Jurkat, Clone E6-1 (cell line): Measurements from ENCODE around the gene CDC34. TPM values are rescaled to one million over a fixed set of nuclear protein-coding genes. Genes with fewer than 3 reads are reported as not detected.
A peak's percentile ranks its signal among the peaks of the same experiment; 100 is the strongest.

Experiments
- DNase-seq: peaks from one replicate; pipeline ENCODE4 v3.0.0-alpha.2; 2011; ENCODE audit warnings: low read depth, low spot score
- H3K4me3 ChIP-seq: 2 replicates; pipeline ENCODE4 v1.5.1; 2011; ENCODE audit warnings: mild to moderate bottlenecking, low read length, control low read depth, moderate library complexity
- polyA plus RNA-seq: library from polyadenylated mRNA; unstranded; fragments of >200 nt; gene quantifications from one replicate; pipeline ENCODE4 v1.2.1, GENCODE V29; 2012; ENCODE audit warnings: missing spikeins; ENCODE audit not compliant: insufficient read length, insufficient read depth

The CDC34 gene, protein sequence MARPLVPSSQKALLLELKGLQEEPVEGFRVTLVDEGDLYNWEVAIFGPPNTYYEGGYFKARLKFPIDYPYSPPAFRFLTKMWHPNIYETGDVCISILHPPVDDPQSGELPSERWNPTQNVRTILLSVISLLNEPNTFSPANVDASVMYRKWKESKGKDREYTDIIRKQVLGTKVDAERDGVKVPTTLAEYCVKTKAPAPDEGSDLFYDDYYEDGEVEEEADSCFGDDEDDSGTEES
- 61.4 TPM for polyA plus RNA-seq

DNA sequence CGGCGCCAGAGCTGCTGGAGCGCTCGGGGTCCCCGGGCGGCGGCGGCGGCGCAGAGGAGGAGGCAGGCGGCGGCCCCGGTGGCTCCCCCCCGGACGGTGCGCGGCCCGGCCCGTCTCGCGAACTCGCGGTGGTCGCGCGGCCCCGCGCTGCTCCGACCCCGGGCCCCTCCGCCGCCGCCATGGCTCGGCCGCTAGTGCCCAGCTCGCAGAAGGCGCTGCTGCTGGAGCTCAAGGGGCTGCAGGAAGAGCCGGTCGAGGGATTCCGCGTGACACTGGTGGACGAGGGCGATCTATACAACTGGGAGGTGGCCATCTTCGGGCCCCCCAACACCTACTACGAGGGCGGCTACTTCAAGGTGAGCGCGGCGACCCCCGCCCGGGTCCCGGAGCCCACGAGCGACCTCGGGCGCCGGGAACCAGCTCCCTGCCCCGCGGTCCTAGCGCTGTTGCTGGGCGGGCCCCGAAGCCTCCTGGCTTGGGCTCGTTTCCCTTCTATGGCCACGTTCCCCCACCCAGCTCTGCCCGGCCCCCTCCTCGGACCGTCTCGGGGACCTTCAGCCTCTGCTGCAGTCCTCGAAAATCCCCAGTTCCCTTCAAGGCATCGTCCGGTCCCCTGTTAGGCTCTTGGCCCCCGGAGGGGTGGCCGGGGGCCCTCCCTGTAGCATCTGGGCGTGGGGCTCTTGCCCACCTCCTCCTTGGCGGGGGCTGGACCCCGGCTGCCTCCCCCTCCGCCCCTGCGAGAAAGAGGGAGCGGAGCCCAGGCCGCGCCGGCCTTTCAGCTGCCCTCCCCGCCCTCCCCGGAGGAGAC is at the start of gene CDC34:
TSS of gene CDC34 (plus strand) at position 8 of the 808 bp plus-strand sequence. CDS start at position 180, 172 bp downstream.
- no peak for DNase-seq
- peak within 1 kb of the TSS; percentile 80 for H3K4me3 ChIP-seq

DNA sequence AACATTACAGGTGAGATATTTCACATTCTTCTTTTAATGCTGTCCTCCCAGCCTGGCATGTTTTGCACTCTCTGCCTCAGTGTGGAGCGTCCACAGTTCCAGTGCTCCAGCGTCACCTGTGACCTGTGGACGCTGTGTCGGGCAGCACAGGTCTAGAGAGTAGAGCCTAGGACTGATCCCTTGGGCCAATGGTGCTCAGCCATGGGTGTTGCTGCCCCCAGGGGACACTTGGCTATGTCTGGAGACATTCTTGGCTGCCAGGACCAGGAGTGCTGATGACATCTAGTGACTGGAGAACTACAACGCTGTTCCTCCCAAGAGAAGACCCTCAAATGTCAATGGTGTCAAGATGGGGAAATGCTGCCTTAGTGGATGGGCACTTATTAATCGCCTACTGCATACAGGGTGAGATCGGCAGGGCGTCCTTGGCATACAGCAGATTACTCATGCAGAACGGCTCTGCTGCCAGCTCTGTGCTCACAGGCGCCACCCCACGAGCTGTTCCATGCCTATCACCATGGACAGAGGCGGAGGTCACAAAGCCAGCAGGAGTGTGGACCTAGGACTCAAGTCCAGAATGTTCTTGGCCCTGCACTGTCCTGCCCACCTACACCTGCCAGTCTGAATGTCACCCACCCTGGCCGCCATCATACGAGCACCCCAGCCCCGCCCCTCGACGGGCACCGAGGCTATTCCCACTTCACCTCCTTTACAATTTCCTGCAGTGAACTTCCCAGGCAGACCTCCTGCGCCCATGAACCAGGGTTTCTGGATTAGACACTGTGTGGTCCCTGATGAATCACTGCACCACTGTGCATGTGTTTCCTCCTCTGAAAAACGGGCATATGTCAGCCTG is 49.1 kb upstream of the CDC34 start:
- DNase-seq: no peak
- H3K4me3 ChIP-seq: no peak overlapping the region

DNA sequence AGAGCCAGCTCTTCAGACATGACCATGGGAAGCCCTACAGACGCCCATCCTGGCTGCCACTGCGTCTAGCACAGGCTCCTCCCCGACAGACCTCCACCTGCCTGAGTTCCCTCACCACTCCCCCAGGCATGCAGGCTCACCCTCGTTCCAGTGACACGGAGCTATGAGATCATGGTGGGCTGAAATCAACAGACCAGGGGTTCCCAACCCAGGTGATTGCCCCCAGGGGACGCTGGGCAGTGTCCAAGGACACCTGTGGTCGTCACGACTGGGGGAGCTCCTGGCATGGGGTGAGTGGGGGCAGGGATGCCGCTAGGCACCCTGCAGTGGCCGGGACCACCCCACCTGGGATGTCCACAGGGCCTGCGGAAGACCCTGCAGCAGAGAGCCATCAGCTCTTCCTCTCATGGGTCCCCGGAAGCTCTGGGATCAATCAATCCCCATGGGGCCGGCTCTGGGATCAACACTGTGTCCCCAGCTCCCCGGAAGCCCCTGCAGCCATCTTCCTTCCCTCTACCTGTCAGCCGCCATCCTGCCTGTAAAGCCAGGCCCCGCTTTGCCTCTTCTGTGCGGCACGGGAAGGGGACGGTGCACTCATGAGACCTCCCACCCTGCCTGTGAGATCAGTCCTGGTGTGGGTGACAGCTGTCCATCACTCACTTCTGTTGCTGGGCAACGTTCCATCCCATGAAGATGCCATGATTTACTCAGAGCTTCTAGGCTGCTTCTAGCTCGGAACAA is 48.1 kb upstream of the CDC34 start:
- DNase-seq: no peak
- H3K4me3 ChIP-seq: no peak overlapping the region

DNA sequence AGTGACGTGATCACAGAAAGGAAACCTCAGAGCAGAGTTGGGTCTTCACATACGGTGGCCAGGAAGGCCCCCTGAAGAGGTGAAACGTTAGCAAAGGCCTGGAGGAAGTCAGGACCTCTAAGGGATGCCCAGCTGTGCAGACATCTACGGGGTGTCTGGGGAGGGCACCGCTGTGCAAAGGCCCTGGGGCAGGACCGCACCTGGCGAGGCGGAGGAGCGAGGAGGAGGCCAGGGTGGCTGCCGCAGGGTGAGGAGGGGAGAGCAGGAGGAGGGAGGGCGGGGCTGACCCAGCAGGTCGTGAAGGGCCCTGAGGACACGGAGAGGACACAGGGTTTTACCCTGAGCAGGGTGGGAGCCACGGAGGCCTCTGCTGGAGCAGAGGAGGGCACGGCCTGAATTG is 47.1 kb upstream of the CDC34 start:
- DNase-seq: no peak
- H3K4me3 ChIP-seq: no peak overlapping the region

DNA sequence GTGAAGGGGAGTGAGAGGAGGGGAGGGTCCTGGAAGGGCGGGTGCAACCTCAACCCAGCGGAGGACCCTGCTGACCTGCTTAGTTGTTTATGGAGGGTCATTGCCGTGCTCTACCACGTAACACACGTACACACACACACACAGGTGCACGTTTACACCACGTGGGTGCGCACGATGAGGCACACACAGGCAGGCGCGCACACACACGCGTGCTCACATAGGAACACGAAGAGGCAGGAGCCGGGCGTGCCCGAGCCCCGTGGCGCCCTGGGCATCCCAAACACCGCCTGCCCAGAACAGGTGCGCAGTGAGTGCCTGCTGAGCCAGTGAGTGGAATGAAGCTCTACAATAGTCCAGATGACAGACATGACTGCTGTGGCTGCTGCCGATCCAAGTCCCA is 46.5 kb upstream of the CDC34 start:
- DNase-seq: no peak
- H3K4me3 ChIP-seq: no peak overlapping the region

DNA sequence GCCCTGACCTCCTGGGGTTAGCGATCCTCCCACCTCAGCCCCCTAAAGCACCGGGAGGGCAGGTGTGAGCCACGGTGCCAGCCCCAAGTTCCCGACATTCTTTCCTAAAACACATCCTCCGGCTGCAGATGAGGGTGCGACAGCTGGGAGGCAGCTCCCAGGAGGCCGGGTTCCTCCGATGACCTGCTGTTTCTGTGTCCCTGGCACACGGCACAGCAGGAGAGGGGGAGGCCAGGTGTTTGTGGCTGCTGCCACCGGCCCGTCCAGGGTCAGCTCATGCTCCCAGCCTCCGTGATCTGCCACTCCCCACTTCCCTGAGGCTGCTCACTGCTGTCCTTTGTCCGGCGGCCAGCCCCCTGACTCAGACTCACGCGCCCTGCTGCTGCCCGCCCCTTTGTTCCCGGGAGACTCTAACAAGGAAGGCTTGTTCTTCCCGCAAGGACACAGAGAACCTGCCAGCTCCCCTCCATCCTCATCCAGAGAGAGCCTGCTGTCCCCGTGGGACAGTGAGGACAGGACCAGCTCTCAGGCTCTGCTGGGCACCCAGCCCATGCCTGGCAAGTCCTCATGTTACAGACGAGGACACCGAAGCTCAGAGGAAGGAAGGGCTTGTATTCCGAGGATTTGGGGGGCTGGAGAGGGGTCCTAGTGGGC is 45.9 kb upstream of the CDC34 start:
- H3K4me3 ChIP-seq: no peak overlapping the region
- DNase-seq: no peak

DNA sequence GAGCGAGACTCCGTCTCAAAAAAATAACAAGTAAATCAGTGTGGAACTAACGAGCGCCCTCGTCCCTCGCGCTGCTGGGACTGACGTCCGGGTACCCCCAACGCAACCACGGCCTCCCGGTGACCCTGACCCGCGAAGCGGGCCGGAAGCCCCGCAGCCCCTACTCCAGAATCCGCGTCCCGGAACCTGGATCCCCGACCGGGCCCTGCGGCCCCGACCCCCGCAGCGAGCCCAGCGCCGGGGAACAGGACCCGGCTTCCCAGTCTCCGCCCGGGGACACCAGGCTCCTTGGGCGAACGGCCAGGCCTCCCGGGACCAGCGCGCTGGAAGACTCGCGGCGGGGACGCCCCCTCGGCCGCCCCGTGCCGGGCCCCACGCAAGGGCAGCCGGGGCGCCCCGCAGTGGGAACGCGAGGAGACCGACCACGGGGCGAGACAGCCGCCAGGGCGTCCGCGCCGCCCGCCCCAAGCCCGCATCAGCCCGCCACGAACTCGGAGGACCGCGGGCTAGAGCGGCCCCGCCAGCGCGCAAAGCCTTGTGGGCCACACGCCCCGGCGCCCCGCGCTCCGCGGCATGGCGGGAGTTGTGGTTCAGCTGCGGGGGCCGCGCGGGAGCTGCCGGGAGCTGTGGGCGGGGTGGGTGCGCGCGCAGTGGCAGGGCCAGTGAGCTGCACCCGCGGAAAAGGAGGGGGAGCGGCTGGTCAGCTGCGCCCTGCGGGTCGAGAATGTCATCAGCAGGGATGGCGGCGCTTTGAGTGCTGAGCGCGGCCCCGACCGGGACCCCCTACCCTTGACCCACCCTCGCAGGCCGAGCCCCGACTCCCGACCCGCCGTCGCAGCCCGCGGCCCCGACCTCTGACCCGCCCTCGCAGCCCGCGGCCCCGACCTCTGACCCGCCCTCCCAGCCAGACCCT is 42.8 kb upstream of the CDC34 start:
- peak; percentile 82 for DNase-seq
- H3K4me3 ChIP-seq: peak overlapping the region; percentile 75

DNA sequence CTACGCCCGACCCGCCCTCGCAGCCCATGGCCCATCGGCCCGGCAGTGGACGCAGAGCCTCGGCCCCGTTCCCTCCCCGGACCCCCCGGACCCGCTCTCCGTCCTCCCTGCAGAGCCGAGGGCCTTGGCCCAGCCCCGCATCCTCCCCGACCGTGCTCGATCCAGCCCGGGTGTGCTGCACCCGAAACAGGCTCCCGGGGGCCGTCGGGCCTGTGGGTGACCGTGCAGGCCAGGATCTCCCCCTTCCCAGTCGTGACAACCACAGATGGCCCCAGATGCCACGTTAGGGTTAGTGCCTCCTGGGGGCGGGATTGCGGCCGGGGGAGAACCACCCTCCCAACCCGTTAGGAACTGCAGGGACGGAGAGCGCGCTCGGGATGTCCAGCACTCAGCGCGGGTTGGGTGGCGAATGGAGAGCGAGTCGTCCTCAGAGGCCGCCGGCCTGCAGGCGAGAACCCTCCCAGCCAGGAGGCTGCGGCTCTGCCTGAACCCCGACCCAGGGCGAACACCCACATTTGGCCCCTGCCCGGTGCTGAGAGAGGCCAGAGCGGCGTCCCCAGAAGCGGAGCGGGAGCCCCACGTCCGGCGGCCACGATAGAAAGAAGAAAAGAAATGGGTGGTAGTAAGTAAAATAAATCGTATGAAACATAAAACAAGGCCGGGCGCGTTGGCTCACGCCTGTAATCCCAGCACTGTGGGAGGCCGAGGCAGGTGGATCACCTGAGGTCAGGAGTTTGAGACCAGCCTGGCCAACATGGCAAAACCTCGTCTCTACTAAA is 42.0 kb upstream of the CDC34 start:
- DNase-seq: no peak
- H3K4me3 ChIP-seq: peak overlapping the region; percentile 75

DNA sequence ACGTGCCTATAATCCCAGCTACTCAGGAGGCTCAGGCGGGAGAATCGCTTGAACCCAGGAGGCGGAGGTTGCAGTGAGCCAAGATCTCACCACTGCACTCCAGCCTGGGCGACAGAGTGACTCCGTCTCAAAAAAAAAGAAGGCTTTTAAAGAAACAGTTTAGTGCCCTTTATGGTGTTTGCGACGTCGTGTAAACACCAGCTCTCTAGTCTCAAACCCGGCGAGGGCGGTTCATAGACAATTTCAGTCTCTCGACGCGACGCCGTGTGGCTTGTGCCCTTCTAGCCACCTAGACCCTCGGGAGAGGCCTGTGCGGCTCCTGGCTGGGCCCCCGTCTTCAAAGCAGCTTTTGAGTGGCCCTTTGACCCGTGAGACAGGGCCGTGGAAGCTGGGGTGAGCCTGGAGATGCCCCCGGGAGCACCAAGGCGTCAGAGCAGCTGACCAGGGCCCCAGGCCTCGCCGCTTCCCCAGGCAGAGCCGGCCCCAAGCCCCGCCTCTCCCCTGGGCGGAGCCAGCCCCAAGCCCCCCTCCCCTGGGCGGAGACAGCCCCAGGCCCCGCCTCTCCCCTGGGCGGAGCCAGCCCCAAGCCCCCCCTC is 40.3 kb upstream of the CDC34 start:
- no peak overlapping the region for H3K4me3 ChIP-seq
- DNase-seq: no peak

DNA sequence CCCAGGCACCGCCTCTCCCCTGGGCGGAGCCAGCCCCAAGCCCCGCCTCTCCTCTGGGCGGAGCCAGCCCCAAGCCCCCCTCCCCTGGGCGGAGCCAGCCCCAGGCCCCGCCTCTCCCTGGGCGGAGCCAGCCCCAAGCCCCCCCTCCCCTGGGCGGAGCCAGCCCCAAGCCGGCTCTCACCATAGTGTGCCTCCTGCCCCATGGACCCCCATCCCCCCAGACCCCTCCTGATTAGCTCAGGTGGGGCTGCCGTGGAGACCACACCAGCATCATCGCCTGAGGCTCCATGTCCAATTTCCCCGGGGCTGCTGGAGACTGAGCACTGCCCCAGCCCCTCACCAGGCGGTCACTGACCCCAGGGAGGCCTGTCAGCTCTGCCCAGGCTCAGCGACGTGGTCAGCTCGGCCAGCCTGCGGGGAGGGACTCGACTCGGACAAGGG is 39.4 kb upstream of the CDC34 start:
- H3K4me3 ChIP-seq: no peak overlapping the region
- DNase-seq: no peak

DNA sequence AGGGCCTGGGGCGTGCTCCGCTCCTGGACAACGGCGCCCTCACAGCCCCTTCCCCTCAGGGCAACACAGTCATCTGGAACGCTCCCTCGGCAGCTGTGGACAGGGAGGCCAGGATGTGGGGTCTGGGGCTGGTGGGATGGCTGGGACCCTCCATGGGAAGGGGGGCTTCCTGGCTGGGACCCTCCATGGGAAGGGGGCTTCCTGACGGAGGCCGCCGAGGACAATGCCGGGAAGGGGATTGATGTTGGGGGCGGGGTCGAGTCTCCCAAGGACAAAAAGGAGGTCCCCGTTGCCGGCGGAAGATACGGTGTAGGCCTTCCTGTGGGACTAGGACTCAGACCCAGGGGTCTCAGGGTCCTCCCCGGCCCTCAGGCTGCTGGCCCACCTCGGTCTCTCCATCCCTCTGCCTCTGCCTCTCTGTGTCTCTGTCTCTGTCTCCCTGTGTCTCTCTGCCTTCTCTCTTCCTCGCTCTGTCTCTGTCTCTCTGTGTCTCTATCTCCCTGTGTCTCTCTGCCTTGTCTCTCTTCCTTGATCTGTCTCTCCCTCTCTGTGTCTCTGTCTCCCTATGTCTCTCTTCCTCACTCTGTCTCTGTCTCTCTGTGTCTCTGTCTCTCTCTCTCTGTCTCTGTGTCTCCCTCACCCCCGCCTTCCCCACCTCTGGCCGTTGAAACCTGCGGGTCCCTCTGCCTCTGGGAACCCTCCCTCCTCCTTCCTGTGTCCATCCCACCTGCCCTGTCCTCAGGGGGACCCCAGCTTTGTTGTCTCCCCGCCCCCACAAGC is 38.0 kb upstream of the CDC34 start:
- no peak overlapping the region for H3K4me3 ChIP-seq
- no peak for DNase-seq

DNA sequence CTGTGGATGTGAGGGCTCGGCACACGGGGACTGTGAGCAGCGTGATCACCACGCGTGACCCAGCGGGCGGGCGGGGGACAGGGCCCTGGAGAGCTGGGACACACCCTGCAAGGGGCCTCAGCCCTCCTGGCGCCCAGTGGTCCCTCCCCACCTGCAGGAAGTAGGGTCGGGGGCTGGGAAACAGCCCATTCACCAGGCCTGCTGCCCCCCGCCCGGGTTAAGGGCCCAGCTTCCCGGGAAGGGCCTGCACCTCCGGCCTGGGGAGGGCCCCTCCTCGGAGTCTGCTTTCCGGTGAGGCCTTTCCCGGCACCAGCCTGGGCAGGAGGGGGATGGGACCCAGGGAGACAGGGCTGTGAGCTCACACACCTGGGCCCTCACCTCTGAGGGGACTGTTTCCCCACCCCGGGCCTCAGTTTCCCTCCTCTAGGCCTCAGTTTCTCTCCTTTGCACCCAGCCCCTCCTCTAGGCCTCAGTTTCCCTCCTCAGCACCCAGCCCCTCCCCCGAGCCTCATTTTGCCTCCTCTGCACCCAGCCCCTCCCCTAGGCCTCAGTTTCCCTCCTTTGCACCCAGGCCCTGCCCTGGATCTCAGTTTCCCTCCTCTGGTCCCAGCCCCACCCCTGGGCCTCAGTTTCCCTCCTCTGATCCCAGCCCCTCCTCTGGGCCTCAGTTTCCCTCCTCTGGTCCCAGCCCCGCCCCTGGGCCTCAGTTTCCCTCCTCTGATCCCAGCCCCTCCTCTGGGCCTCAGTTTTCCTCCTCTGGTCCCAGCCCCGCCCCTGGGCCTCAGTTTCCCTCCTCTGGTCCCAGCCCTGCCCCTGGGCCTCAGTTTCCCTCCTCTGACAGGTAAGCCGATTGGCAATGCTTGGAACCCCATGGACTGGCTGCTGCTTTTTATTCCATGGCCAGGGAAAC is 37.1 kb upstream of the CDC34 start:
- DNase-seq: no peak
- no peak overlapping the region for H3K4me3 ChIP-seq

DNA sequence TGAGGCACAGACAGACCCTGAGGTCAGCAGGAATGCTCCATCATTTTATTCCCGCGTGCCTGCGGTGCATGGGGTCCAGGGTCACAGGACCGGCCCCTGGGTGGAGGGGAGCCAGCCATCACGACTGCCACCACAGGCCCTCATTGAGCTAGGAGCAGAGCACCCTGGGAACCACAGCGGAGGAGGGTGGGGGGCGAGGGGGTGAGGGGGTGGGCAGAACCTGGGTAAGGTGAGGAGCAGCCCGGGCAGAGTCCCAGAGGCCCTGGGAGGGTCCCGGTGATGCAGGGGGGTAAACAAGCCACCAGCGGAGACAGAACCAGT is 36.5 kb upstream of the CDC34 start:
- DNase-seq: no peak
- no peak overlapping the region for H3K4me3 ChIP-seq

DNA sequence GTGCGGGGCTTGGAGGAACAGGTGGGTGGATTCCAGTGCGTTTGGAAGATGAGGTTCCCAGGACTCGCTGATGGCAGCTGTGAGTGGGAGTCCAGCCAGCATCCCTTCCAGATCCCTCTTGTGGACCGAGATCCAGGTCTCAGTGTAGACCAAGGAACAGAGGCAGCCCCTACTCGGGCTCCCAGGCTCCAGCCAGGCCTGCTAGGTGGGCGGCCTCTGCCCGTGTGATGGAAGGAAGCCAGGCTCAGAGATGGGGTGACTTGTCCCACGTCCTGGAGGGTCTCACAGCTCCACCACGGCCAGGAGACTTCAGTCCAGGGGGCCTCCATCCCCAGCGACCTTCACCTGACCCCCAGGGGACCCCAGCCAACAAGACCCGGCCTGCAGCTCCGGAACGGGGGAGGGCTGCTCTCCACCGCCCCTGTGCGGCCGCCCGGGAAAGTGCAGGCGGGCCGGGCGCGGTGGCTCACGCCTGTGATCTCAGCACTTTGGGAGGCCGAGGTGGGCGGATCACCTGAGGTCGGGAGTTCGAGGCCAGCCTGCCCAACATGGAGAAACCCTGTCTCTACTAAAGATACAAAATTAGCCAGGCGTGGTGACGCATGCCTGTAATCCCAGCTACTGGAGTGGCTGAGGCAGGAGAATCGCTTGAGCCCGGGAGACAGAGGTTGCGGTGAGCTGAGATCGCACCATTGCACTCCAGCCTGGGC is 36.0 kb upstream of the CDC34 start:
- H3K4me3 ChIP-seq: no peak overlapping the region
- no peak for DNase-seq
